ENCODE data around the gene TYMP. TPM values are rescaled to one million over a fixed set of nuclear protein-coding genes. Genes with fewer than 3 reads are reported as not detected.

TYMP gene
- 5.1 and 5.3 TPM in 2 replicates for total RNA-seq (2014; rRNA removed; shearing (Covaris generic))

GRCh38 chr22:50529897-50530579 is at the start of gene TYMP:
Gene TYMP, minus strand, starts transcription at chr22:50530012. Its CDS starts 303 bp downstream, at chr22:50529709.
- DNase-seq (ENCODE audit: low read depth), result peak; percentile 58

GRCh38 chr22:50578776-50579310 is 49.0 kb upstream of the TYMP start:
- DNase-seq (ENCODE audit: low read depth), result no peak

- DNase-seq (ENCODE audit: low read depth), result no peak
Measured at GRCh38 chr22:50577987-50578775, 48.4 kb upstream of the TYMP start, which contains the start of gene CPT1B. Gene CPT1B, minus strand, starts transcription at chr22:50578427. Its CDS starts 512 bp downstream, at chr22:50577915.

GRCh38 chr22:50577697-50577986 is 47.8 kb upstream of the TYMP start:
- DNase-seq (ENCODE audit: low read depth), result no peak

GRCh38 chr22:50576806-50577696 is 47.2 kb upstream of the TYMP start:
- peak; percentile 27 for DNase-seq (ENCODE audit: low read depth)

- DNase-seq (ENCODE audit: low read depth), result peak; percentile 63
Measured at GRCh38 chr22:50576070-50576469, 46.3 kb upstream of the TYMP start.

GRCh38 chr22:50575426-50575941 is 45.7 kb upstream of the TYMP start:
- no peak for DNase-seq (ENCODE audit: low read depth)

- DNase-seq (ENCODE audit: low read depth), result no peak
Measured at GRCh38 chr22:50574383-50574755, 44.6 kb upstream of the TYMP start.

GRCh38 chr22:50573491-50574382 is 43.9 kb upstream of the TYMP start:
- no peak for DNase-seq (ENCODE audit: low read depth)

GRCh38 chr22:50572965-50573364 is 43.2 kb upstream of the TYMP start:
- no peak for DNase-seq (ENCODE audit: low read depth)

GRCh38 chr22:50571264-50572175 is 41.7 kb upstream of the TYMP start:
- no peak for DNase-seq (ENCODE audit: low read depth)

- DNase-seq (ENCODE audit: low read depth), result no peak
Measured at GRCh38 chr22:50570861-50571260, 41.0 kb upstream of the TYMP start.

- no peak for DNase-seq (ENCODE audit: low read depth)
Measured at GRCh38 chr22:50569896-50570535, 40.2 kb upstream of the TYMP start.

- no peak for DNase-seq (ENCODE audit: low read depth)
Measured at GRCh38 chr22:50569041-50569459, 39.2 kb upstream of the TYMP start.

GRCh38 chr22:50568626-50569025 is 38.8 kb upstream of the TYMP start:
- no peak for DNase-seq (ENCODE audit: low read depth)

GRCh38 chr22:50567721-50568252 is 38.0 kb upstream of the TYMP start:
- no peak for DNase-seq (ENCODE audit: low read depth)

GRCh38 chr22:50564289-50564688 is 34.5 kb upstream of the TYMP start:
- DNase-seq (ENCODE audit: low read depth), result no peak

- DNase-seq (ENCODE audit: low read depth), result no peak
Measured at GRCh38 chr22:50563413-50564160, 33.8 kb upstream of the TYMP start.
